HL-60 (cell line): Measurements from ENCODE around the gene PPM1E.
A peak's percentile ranks its signal among the peaks of the same experiment; 100 is the strongest.

ENCODE experiments used
- DNase-seq, 2 experiments: peaks; one replicate each; pipeline ENCODE4 v3.0.0-alpha.2; 2010 to 2020; ENCODE audit warnings: low read depth in 1 of 2, low spot score in 1 of 2
- H3K27ac ChIP-seq: fragments of 250-450 bp; sonication (Bioruptor Pico); replicated peaks from 2 replicates; pipeline ENCODE4 v1.5.1; 2020; ENCODE audit warnings: mild to moderate bottlenecking, moderate library complexity
- H3K27me3 ChIP-seq: fragments of 250-450 bp; sonication (Bioruptor Pico); 2 replicates; pipeline ENCODE4 v1.5.1; 2021; ENCODE audit warnings: mild to moderate bottlenecking, moderate library complexity; ENCODE audit not compliant: insufficient read depth, poor library complexity, severe bottlenecking
- H3K4me3 ChIP-seq: replicated peaks from 2 replicates; pipeline ENCODE4 v1.5.1; 2011; ENCODE audit warnings: mild to moderate bottlenecking, control low read depth, low read length; ENCODE audit not compliant: insufficient read depth
- GABPA ChIP-seq: IDR thresholded peaks from 2 replicates; pipeline ENCODE4 v1.6.1; 2012; ENCODE audit warnings: low read depth
- POLR2AphosphoS5 ChIP-seq: IDR thresholded peaks from 2 replicates; pipeline ENCODE4 v1.6.1; 2012; ENCODE audit warnings: low read depth
- SPI1 ChIP-seq: IDR thresholded peaks from 2 replicates; pipeline ENCODE4 v1.6.1; 2012; ENCODE audit warnings: low read depth, mild to moderate bottlenecking, borderline replicate concordance
- TF ChIP-seq, protein P1 (sequence below): IDR thresholded peaks from 2 replicates; pipeline ENCODE4 v1.6.1; 2012; ENCODE audit warnings: low read depth; ENCODE audit not compliant: insufficient replicate concordance
- TF ChIP-seq, protein P2 (sequence below): IDR thresholded peaks from one replicate; pipeline ENCODE4 v1.5.1; 2011; ENCODE audit warnings: low read length, control low read depth, inconsistent platforms; ENCODE audit not compliant: insufficient read depth

Gene PPM1E

DNA sequence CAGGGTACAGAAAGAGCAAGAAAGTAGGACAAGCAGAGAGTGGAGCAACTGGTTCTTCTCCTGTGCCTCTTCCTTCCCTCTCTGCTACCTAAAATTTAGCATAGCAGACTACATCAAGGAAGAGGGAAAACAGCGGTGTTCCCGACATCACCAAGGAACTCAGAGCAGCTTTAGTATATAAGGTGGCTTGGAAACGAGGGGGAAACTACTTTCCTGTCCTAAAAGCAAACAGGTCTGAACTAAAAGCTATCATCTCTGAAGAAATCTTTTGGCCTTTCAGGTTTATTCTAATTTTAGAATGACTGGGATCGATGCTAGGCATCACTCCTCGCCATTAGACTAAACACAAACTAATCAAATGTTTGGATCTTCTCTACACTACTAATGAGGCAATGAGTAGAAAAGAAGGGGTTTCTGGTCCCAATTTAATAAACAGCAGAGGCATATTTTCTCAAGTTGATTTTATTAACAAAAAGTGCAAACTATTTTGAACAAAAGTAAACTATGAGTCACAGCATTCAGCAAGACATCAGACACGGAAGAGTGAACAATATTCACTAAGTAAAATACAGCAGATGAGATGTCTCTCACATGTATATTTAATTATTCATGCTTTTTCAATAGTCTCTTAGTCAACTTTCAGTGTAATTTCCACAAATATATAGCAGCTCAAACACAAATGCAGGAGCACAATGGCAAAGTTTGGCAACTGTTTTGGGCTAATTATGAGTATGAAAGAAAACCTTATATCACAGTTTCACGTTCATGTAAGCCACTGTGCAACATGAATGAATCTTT, 242.3 kb downstream of the PPM1E start:
- no peak for DNase-seq
- Histone ChIP-seq H3K27me3 (no peaks in the 10 kb centered on the region), H3K4me3 (no peak overlapping the region), H3K27ac (peak overlapping the region; percentile 76)
- TF ChIP-seq, protein P1, sequence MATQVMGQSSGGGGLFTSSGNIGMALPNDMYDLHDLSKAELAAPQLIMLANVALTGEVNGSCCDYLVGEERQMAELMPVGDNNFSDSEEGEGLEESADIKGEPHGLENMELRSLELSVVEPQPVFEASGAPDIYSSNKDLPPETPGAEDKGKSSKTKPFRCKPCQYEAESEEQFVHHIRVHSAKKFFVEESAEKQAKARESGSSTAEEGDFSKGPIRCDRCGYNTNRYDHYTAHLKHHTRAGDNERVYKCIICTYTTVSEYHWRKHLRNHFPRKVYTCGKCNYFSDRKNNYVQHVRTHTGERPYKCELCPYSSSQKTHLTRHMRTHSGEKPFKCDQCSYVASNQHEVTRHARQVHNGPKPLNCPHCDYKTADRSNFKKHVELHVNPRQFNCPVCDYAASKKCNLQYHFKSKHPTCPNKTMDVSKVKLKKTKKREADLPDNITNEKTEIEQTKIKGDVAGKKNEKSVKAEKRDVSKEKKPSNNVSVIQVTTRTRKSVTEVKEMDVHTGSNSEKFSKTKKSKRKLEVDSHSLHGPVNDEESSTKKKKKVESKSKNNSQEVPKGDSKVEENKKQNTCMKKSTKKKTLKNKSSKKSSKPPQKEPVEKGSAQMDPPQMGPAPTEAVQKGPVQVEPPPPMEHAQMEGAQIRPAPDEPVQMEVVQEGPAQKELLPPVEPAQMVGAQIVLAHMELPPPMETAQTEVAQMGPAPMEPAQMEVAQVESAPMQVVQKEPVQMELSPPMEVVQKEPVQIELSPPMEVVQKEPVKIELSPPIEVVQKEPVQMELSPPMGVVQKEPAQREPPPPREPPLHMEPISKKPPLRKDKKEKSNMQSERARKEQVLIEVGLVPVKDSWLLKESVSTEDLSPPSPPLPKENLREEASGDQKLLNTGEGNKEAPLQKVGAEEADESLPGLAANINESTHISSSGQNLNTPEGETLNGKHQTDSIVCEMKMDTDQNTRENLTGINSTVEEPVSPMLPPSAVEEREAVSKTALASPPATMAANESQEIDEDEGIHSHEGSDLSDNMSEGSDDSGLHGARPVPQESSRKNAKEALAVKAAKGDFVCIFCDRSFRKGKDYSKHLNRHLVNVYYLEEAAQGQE, result no peak
- TF ChIP-seq POLR2AphosphoS5 (no peak), SPI1 (no peak)

DNA sequence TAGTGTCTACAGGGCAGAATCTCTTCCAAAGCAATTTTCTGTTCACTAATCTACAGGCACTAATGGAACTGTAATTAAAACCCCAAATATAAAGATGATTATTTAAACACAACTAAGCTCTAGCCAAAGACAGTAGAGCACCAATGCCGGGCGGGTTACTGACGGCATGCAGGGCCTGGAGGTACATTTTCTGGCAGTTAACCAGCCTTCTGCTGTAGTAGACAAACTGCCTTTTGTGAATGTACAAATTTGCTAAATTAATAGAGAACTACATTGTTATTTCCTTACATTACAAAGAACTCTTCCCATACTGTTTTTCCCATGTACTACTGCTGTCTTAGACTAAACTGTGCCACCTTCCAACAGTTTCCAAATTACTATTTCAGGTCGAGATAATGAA, 243.2 kb downstream of the PPM1E start:
- no peak overlapping the region for H3K4me3 ChIP-seq
- H3K27ac ChIP-seq, result peak overlapping the region; percentile 76; the same call in 1 of the 2 replicates
- no peak for DNase-seq

DNA sequence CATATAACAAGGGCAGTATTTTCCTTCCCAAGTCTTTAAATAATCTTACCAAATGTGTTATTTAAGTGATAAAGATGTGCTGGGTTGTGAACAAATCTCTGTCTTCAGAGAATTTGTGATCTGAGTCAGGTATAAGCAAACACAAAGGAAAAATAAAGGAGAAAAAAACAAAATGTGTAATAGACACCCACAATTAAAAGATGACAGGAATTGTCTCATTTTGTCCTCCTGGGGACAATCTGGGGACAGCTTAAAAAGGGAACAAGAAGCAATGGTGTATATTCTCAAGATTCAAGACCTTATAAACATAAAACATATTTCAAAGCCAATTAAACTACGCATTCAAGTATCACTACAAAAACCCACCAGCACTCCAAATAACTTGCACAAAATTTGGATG, 243.8 kb downstream of the PPM1E start:
- TF ChIP-seq, protein P2, sequence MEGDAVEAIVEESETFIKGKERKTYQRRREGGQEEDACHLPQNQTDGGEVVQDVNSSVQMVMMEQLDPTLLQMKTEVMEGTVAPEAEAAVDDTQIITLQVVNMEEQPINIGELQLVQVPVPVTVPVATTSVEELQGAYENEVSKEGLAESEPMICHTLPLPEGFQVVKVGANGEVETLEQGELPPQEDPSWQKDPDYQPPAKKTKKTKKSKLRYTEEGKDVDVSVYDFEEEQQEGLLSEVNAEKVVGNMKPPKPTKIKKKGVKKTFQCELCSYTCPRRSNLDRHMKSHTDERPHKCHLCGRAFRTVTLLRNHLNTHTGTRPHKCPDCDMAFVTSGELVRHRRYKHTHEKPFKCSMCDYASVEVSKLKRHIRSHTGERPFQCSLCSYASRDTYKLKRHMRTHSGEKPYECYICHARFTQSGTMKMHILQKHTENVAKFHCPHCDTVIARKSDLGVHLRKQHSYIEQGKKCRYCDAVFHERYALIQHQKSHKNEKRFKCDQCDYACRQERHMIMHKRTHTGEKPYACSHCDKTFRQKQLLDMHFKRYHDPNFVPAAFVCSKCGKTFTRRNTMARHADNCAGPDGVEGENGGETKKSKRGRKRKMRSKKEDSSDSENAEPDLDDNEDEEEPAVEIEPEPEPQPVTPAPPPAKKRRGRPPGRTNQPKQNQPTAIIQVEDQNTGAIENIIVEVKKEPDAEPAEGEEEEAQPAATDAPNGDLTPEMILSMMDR, result no peak
- no peak for TF ChIP-seq GABPA
- no peak for TF ChIP-seq POLR2AphosphoS5
- TF ChIP-seq SPI1, result no peak
- TF ChIP-seq, protein P1, result no peak
- H3K27ac ChIP-seq, result no peak overlapping the region
- DNase-seq, result no peak

More for the DNA sequence above, 243.2 kb downstream of the PPM1E start:
- H3K27me3 ChIP-seq, result no peaks in the 10 kb centered on the region
- TF ChIP-seq GABPA, result no peak
- TF ChIP-seq, protein P1, result no peak
- no peak for TF ChIP-seq POLR2AphosphoS5
- TF ChIP-seq, protein P2, result no peak
- no peak for TF ChIP-seq SPI1

More for the DNA sequence above, 243.8 kb downstream of the PPM1E start:
- Histone ChIP-seq H3K4me3 (no peak overlapping the region), H3K27me3 (no peaks in the 10 kb centered on the region)
